Suprapubic skin (tissue), 4 donors: ENCODE measurements around the gene HNF1B. TPM values are rescaled to one million over a fixed set of nuclear protein-coding genes. Genes with fewer than 3 reads are reported as not detected.

ENCODE experiments used
- DNase-seq, 2 donors: peaks; one replicate each; pipeline ENCODE4 v3.0.0-alpha.2; 2019; ENCODE audit warnings: low spot score in 2 of 2
- H3K27ac ChIP-seq: fragments of 200-600 bp; sonication (generic); one replicate; pipeline ENCODE4 v1.5.1; 2019
- H3K27me3 ChIP-seq: fragments of 200-600 bp; sonication (generic); one replicate; pipeline ENCODE4 v1.5.1; 2019
- H3K36me3 ChIP-seq: fragments of 200-600 bp; sonication (generic); one replicate; pipeline ENCODE4 v1.5.1; 2019
- H3K4me1 ChIP-seq: fragments of 200-600 bp; sonication (generic); one replicate; pipeline ENCODE4 v1.5.1; 2019
- H3K4me3 ChIP-seq: fragments of 200-600 bp; sonication (generic); one replicate; pipeline ENCODE4 v1.5.1; 2019; ENCODE audit warnings: mild to moderate bottlenecking
- H3K9me3 ChIP-seq: fragments of 200-600 bp; sonication (generic); one replicate; pipeline ENCODE4 v1.5.1; 2019
- EP300 ChIP-seq: sonication (generic); formaldehyde crosslinking; IDR thresholded peaks from one replicate; pipeline ENCODE4 v1.6.1; 2017; ENCODE audit warnings: antibody characterized with exemption
- POLR2A ChIP-seq, 2 donors: fragments of 450-650 bp; IDR thresholded peaks; one replicate each; pipeline ENCODE4 v1.6.1; 2017; ENCODE audit warnings: antibody characterized with exemption in 2 of 2, mild to moderate bottlenecking in 2 of 2, moderate library complexity in 2 of 2
- POLR2AphosphoS5 ChIP-seq, 3 donors: sonication (generic); formaldehyde crosslinking; IDR thresholded peaks; one replicate each; pipeline ENCODE4 v1.6.1; 2017; ENCODE audit warnings: antibody characterized with exemption in 3 of 3
- WGBS: methylation state at CpG from one replicate; pipeline ENCODE4 v1.1.5; 2018; 5-methylcytosine and 5-hydroxymethylcytosine counted together
- total RNA-seq, 4 donors: library from RNA; depleted of rRNA; stranded (reverse); fragments of >200 nt; gene quantifications; one replicate each; pipeline ENCODE4 v1.1.0, GENCODE V29; 2016
- TF ChIP-seq, protein P1 (sequence below), 2 donors: fragments of 200-600 bp in 1 of 2; fragments of 450-650 bp in 1 of 2; sonication (generic) in 1 of 2; IDR thresholded peaks; one replicate each; pipeline ENCODE4 v1.5.1; 2016 to 2019; ENCODE audit warnings: antibody characterized with exemption in 2 of 2, mild to moderate bottlenecking in 1 of 2, moderate library complexity in 1 of 2

The HNF1B gene
- total RNA-seq, 4 donors from 2014 or later = not detected

DNA sequence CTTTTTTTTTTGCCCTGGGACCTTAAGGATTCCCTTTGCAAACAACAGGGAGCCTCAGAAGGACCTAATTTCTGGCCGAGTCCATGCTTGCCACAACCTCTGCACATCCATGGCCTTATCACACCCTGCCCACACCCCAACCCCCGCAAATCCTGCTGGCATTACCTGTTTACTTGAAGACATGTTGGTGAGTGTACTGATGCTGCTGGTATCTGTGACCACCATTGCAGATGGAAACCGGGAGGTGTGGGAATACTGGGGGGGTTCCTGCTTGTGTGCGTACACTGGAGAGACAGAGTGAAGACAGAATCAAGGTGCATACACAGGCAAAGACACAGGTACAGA is 46.0 kb downstream of the HNF1B start:
- no peak for DNase-seq
- Histone ChIP-seq H3K36me3 (no peaks in the 10 kb centered on the region), H3K27me3 (peaks cover 34% of the 10 kb centered on the region), H3K4me3 (no peak overlapping the region), H3K27ac (no peak overlapping the region), H3K4me1 (no peaks in the 10 kb centered on the region), H3K9me3 (no peaks in the 10 kb centered on the region)
- TF ChIP-seq POLR2A (IDR thresholded peaks at IDR 0.05) = no peak
- TF ChIP-seq POLR2AphosphoS5 (IDR thresholded peaks at IDR 0.05) = no peak
- no peak for TF ChIP-seq EP300
- TF ChIP-seq, protein P1, sequence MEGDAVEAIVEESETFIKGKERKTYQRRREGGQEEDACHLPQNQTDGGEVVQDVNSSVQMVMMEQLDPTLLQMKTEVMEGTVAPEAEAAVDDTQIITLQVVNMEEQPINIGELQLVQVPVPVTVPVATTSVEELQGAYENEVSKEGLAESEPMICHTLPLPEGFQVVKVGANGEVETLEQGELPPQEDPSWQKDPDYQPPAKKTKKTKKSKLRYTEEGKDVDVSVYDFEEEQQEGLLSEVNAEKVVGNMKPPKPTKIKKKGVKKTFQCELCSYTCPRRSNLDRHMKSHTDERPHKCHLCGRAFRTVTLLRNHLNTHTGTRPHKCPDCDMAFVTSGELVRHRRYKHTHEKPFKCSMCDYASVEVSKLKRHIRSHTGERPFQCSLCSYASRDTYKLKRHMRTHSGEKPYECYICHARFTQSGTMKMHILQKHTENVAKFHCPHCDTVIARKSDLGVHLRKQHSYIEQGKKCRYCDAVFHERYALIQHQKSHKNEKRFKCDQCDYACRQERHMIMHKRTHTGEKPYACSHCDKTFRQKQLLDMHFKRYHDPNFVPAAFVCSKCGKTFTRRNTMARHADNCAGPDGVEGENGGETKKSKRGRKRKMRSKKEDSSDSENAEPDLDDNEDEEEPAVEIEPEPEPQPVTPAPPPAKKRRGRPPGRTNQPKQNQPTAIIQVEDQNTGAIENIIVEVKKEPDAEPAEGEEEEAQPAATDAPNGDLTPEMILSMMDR (IDR thresholded peaks at IDR 0.05) = no peak
- 88% methylated on average over 4 of the region's 4 CpGs for WGBS

DNA sequence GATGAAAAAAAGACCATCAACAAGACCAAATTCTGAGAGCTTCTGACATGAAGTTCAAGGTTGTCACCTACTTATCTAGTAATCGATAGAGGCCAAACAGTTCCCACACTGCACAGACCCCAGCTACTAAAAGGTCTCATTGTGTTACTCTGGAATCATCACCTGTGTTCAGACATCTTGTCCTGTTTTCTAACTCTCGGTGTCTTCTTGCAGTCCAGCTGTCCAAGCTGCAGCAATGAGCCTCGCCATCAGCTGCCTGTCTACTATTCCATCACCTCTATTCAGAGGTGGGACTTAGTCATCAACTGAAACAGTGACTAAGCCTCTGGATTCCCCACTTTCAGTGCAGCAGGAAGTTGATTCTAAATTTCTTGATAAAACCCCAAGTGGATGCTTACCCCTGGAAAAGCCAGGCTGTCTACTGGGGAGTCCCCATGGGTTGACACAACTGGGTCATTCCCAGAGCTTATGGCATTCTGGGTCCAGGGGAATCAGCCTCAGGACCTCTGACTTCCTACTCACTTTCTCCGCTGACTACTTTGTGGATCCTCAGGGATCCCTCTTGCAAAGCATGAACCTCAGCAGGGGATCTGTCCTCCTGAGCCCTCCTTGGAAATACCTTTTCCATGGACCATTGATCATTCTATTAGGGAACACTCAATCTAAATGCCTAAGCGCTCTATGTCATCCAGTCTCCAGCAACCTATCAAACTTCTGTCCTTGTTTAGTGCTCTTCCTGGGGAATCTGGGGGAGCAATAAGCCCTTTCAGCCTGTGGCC is 46.5 kb downstream of the HNF1B start:
- 84% methylated on average over 5 of the region's 5 CpGs for WGBS
- Histone ChIP-seq H3K27me3 (peaks cover 34% of the 10 kb centered on the region), H3K9me3 (no peaks in the 10 kb centered on the region), H3K4me1 (no peaks in the 10 kb centered on the region), H3K4me3 (no peak overlapping the region), H3K27ac (no peak overlapping the region), H3K36me3 (no peaks in the 10 kb centered on the region)
- DNase-seq = no peak
- TF ChIP-seq, protein P1 (IDR thresholded peaks at IDR 0.05) = no peak
- no peak for TF ChIP-seq POLR2A (IDR thresholded peaks at IDR 0.05)
- no peak for TF ChIP-seq POLR2AphosphoS5 (IDR thresholded peaks at IDR 0.05)
- TF ChIP-seq EP300 = no peak

GRCh38 chr17:37697381-37697780 is 47.5 kb downstream of the HNF1B start:
- Histone ChIP-seq H3K9me3 (no peaks in the 10 kb centered on the region), H3K27ac (no peak overlapping the region), H3K4me1 (no peaks in the 10 kb centered on the region), H3K27me3 (peaks cover 34% of the 10 kb centered on the region), H3K36me3 (no peaks in the 10 kb centered on the region), H3K4me3 (no peak overlapping the region)
- no peak for TF ChIP-seq EP300
- TF ChIP-seq, protein P1 (IDR thresholded peaks at IDR 0.05) = no peak
- no peak for TF ChIP-seq POLR2A (IDR thresholded peaks at IDR 0.05)
- no peak for TF ChIP-seq POLR2AphosphoS5 (IDR thresholded peaks at IDR 0.05)
- 40% methylated on average over 8 of the region's 8 CpGs for WGBS
- no peak for DNase-seq

- Histone ChIP-seq H3K27ac (no peak overlapping the region), H3K4me1 (no peaks in the 10 kb centered on the region), H3K4me3 (no peak overlapping the region), H3K9me3 (no peaks in the 10 kb centered on the region), H3K27me3 (peaks cover 32% of the 10 kb centered on the region), H3K36me3 (no peaks in the 10 kb centered on the region)
- 86% methylated on average over 7 of the region's 7 CpGs for WGBS
- DNase-seq = no peak
- TF ChIP-seq POLR2A (IDR thresholded peaks at IDR 0.05) (no peak), POLR2AphosphoS5 (IDR thresholded peaks at IDR 0.05) (no peak)
Measured at GRCh38 chr17:37696366-37696765, 48.5 kb downstream of the HNF1B start.

DNA sequence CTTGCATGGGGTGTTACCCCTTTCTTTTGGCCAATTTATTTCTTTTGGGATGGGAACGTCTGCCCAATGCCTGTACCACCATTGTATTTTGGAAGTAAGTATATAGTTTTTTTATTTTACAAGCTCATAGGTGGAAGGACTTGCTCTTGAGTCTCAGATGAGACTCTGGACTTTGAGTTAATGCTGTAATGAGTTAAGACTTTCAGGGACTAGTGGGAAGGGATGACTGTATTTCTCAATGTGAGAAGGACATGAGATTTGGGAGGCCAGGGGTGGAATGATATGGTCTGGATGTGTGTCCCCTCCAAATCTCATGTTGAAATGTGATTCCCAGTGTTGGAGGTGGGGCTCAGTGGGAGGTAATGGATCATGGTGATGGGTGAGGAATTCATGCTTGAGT is 49.1 kb downstream of the HNF1B start:
- no peaks in the 10 kb centered on the region for H3K36me3 ChIP-seq
- WGBS = 95% methylated on average over 1 of the region's 1 CpG
- H3K4me1 ChIP-seq = no peaks in the 10 kb centered on the region
- TF ChIP-seq, protein P1 (IDR thresholded peaks at IDR 0.05) = no peak
- TF ChIP-seq POLR2A (IDR thresholded peaks at IDR 0.05) = no peak
- TF ChIP-seq POLR2AphosphoS5 (IDR thresholded peaks at IDR 0.05) = no peak
- no peak for TF ChIP-seq EP300
- no peak overlapping the region for H3K27ac ChIP-seq
- peaks cover 28% of the 10 kb centered on the region for H3K27me3 ChIP-seq
- no peaks in the 10 kb centered on the region for H3K9me3 ChIP-seq
- H3K4me3 ChIP-seq = no peak overlapping the region
- no peak for DNase-seq
